Endothelial cell of umbilical vein (primary cell): ENCODE results near the gene NUPR2.

Experiments
- EZH2 ChIP-seq: IDR thresholded peaks from 2 replicates; pipeline ENCODE4 v1.6.1; 2012; ENCODE audit warnings: borderline replicate concordance, low read depth, mild to moderate bottlenecking, moderate library complexity, low read length, inconsistent platforms; ENCODE audit not compliant: severe bottlenecking
- JUN ChIP-seq: IDR thresholded peaks from 2 replicates; pipeline ENCODE4 v1.6.1; 2011; ENCODE audit warnings: borderline replicate concordance, low read depth; ENCODE audit not compliant: insufficient read length, insufficient read depth
- MAX ChIP-seq: IDR thresholded peaks from 2 replicates; pipeline ENCODE4 v1.6.1; 2011; ENCODE audit not compliant: insufficient read depth, insufficient read length
- MYC ChIP-seq: IDR thresholded peaks from one replicate; pipeline ENCODE4 v1.6.1; 2011; ENCODE audit warnings: mild to moderate bottlenecking, low read depth, low read length
- POLR2A ChIP-seq: IDR thresholded peaks from 2 replicates; pipeline ENCODE4 v1.6.1; 2012; ENCODE audit warnings: low read depth, mild to moderate bottlenecking, control low read depth, low read length
- TF ChIP-seq, protein P1 (sequence below), 2 donors: IDR thresholded peaks; 1 replicate in 1 of 2; 2 replicates in 1 of 2; pipeline ENCODE4 v1.5.1; 2011; ENCODE audit warnings: low read length in 2 of 2, mild to moderate bottlenecking in 2 of 2, moderate library complexity in 2 of 2, control low read depth in 1 of 2, inconsistent platforms in 1 of 2, low read depth in 1 of 2; ENCODE audit not compliant: insufficient read depth in 1 of 2; ENCODE audit errors: extremely low read depth in 1 of 2

- TF ChIP-seq JUN, result no peak
- TF ChIP-seq, protein P1, sequence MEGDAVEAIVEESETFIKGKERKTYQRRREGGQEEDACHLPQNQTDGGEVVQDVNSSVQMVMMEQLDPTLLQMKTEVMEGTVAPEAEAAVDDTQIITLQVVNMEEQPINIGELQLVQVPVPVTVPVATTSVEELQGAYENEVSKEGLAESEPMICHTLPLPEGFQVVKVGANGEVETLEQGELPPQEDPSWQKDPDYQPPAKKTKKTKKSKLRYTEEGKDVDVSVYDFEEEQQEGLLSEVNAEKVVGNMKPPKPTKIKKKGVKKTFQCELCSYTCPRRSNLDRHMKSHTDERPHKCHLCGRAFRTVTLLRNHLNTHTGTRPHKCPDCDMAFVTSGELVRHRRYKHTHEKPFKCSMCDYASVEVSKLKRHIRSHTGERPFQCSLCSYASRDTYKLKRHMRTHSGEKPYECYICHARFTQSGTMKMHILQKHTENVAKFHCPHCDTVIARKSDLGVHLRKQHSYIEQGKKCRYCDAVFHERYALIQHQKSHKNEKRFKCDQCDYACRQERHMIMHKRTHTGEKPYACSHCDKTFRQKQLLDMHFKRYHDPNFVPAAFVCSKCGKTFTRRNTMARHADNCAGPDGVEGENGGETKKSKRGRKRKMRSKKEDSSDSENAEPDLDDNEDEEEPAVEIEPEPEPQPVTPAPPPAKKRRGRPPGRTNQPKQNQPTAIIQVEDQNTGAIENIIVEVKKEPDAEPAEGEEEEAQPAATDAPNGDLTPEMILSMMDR (IDR thresholded peaks at IDR 0.05; ENCODE audit: extremely low read depth in 1 of 2, insufficient read depth in 1 of 2, low read depth in 1 of 2, low read length in 2 of 2), result no peak
- TF ChIP-seq MYC, result no peak
- TF ChIP-seq MAX, result no peak
- TF ChIP-seq EZH2, result no peak
- no peak for TF ChIP-seq POLR2A
Measured at GRCh38 chr7:56121440-56121839, 5.2 kb upstream of the NUPR2 start.
